Fibroblast of lung (primary cell): ENCODE results near the gene TBC1D23. TPM values are rescaled to one million over a fixed set of nuclear protein-coding genes. Genes with fewer than 3 reads are reported as not detected.

Experiments used
- DNase-seq, 2 donors: peaks; one replicate each; pipeline versions ENCODE4 v3.0.0 to v3.0.0-alpha.2; 2010; ENCODE audit warnings: low read depth in 2 of 2
- H2AFZ ChIP-seq: 2 replicates; pipeline ENCODE4 v1.5.1; 2012; ENCODE audit warnings: low read length, control low read depth, inconsistent platforms
- H3K27ac ChIP-seq: 2 replicates; pipeline ENCODE4 v1.5.1; 2011; ENCODE audit warnings: low read length, control low read depth; ENCODE audit not compliant: insufficient read depth
- H3K27me3 ChIP-seq: 2 replicates; pipeline ENCODE4 v1.5.1; 2011; ENCODE audit warnings: mild to moderate bottlenecking, low read length; ENCODE audit not compliant: control insufficient read depth, insufficient read depth
- H3K36me3 ChIP-seq: 2 replicates; pipeline ENCODE4 v1.5.1; 2011; ENCODE audit warnings: low read length; ENCODE audit not compliant: control insufficient read depth, insufficient read depth
- H3K4me1 ChIP-seq: 2 replicates; pipeline ENCODE4 v1.5.1; 2011; ENCODE audit warnings: low read length; ENCODE audit not compliant: control insufficient read depth, insufficient read depth; ENCODE audit errors: extremely low read depth
- H3K4me2 ChIP-seq: 2 replicates; pipeline ENCODE4 v1.5.1; 2011; ENCODE audit warnings: low read length, control low read depth; ENCODE audit not compliant: insufficient read depth; ENCODE audit errors: extremely low read depth
- H3K4me3 ChIP-seq, 4 experiments: fragments of 200-600 bp in 1 of 4; sonication (generic) in 1 of 4; replicated peaks in 1 of 4; 2 replicates each; pipeline ENCODE4 v1.5.1; 2011 to 2016; ENCODE audit warnings: low read length in 4 of 4, low read depth in 3 of 4, mild to moderate bottlenecking in 3 of 4, control low read depth in 2 of 4, inconsistent platforms in 1 of 4, mixed read lengths in 1 of 4; ENCODE audit not compliant: insufficient read depth in 1 of 4; ENCODE audit errors: control extremely low read depth in 1 of 4
- H3K79me2 ChIP-seq: 2 replicates; pipeline ENCODE4 v1.5.1; 2012; ENCODE audit warnings: mild to moderate bottlenecking, low read length, inconsistent platforms; ENCODE audit not compliant: control insufficient read depth, insufficient read depth
- H3K9ac ChIP-seq: 2 replicates; pipeline ENCODE4 v1.5.1; 2011; ENCODE audit warnings: mild to moderate bottlenecking, low read length, control low read depth; ENCODE audit not compliant: insufficient read depth
- H3K9me3 ChIP-seq: 2 replicates; pipeline ENCODE4 v1.5.1; 2012; ENCODE audit warnings: low read depth, low read length; ENCODE audit not compliant: control insufficient read depth, insufficient read depth
- H4K20me1 ChIP-seq: 2 replicates; pipeline ENCODE4 v1.5.1; 2011; ENCODE audit warnings: low read length; ENCODE audit not compliant: control insufficient read depth, insufficient read depth; ENCODE audit errors: extremely low read depth
- EZH2 ChIP-seq: IDR thresholded peaks from 2 replicates; pipeline ENCODE4 v1.5.1; 2012; ENCODE audit warnings: low read length, control low read depth, mild to moderate bottlenecking; ENCODE audit errors: missing control alignments
- polyA plus RNA-seq, 2 donors: library from polyadenylated mRNA; depleted of rRNA in 1 of 2; stranded (reverse) in 1 of 2; unstranded in 1 of 2; fragments of >200 nt; gene quantifications; 2 replicates each; pipeline ENCODE4 v1.2.1, GENCODE V29; 2011 to 2012; ENCODE audit warnings: missing spikeins in 1 of 2
- total RNA-seq: library from RNA; depleted of rRNA; stranded (reverse); fragments of >200 nt; gene quantifications from 2 replicates; pipeline ENCODE4 v1.2.1, GENCODE V29; 2014
- TF ChIP-seq, protein P1 (sequence below), 2 donors: IDR thresholded peaks in 1 of 2; conservative IDR thresholded peaks in 1 of 2; 1 replicate in 1 of 2; 2 replicates in 1 of 2; pipeline ENCODE4 v1.5.1; 2011 to 2012; ENCODE audit warnings: low read length in 2 of 2, control low read depth in 1 of 2, inconsistent platforms in 1 of 2, low read depth in 1 of 2, mild to moderate bottlenecking in 1 of 2

The TBC1D23 gene
- total and polyA plus RNA-seq, 2 donors (not counting 1 experiment from before 2014, with no cell fraction given): 54.9 to 121 TPM

GRCh38 chr3:100256731-100257151, 4.1 kb upstream of the TBC1D23 start:
- H3K9me3 ChIP-seq: no peaks in the 10 kb centered on the region
- H3K9ac ChIP-seq: no peak overlapping the region
- H3K4me3 ChIP-seq: no peak overlapping the region
- TF ChIP-seq EZH2: no peak
- TF ChIP-seq, protein P1, sequence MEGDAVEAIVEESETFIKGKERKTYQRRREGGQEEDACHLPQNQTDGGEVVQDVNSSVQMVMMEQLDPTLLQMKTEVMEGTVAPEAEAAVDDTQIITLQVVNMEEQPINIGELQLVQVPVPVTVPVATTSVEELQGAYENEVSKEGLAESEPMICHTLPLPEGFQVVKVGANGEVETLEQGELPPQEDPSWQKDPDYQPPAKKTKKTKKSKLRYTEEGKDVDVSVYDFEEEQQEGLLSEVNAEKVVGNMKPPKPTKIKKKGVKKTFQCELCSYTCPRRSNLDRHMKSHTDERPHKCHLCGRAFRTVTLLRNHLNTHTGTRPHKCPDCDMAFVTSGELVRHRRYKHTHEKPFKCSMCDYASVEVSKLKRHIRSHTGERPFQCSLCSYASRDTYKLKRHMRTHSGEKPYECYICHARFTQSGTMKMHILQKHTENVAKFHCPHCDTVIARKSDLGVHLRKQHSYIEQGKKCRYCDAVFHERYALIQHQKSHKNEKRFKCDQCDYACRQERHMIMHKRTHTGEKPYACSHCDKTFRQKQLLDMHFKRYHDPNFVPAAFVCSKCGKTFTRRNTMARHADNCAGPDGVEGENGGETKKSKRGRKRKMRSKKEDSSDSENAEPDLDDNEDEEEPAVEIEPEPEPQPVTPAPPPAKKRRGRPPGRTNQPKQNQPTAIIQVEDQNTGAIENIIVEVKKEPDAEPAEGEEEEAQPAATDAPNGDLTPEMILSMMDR (conservative IDR thresholded peaks at IDR 0.05 in 1 of 2, IDR thresholded peaks at IDR 0.05 in 1 of 2; ENCODE audit: low read depth in 1 of 2, low read length in 2 of 2): no peak
- peaks cover 13% of the 10 kb centered on the region for H3K4me1 ChIP-seq
- no peaks in the 10 kb centered on the region for H3K27me3 ChIP-seq
- no peaks in the 10 kb centered on the region for H3K36me3 ChIP-seq
- H3K4me2 ChIP-seq: no peak overlapping the region
- no peak overlapping the region for H2AFZ ChIP-seq
- H4K20me1 ChIP-seq: no peaks in the 10 kb centered on the region
- peak overlapping the region; percentile 40 for H3K27ac ChIP-seq
- H3K79me2 ChIP-seq: peaks cover 9% of the 10 kb centered on the region
- peak; percentile 36 to 39 for DNase-seq

DNA sequence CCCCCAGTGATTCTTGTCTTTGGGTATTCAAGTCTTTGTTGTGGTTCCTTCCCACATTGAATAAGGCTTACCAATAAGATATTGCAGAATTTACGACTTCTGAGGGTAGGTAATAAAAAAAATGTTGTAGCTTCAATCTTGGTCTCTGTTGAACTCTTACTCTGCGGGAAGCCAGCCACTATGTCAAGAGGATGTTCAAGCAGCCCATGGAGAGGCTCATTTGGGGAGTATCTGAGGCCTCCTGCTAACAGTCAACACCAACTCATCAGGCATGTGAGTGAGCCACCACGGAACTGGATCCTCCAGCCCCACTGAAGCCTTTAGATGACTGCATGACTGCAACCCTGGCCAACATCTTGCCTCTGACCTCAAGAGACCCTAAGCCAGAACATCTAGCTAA, 3.2 kb upstream of the TBC1D23 start:
- H3K27ac ChIP-seq: peak overlapping the region; percentile 40
- H3K36me3 ChIP-seq: no peaks in the 10 kb centered on the region
- no peak overlapping the region for H2AFZ ChIP-seq
- peaks cover 17% of the 10 kb centered on the region for H3K79me2 ChIP-seq
- H3K4me1 ChIP-seq: peaks cover 13% of the 10 kb centered on the region
- DNase-seq: peak in 1 of 2 donors; percentile 49
- no peaks in the 10 kb centered on the region for H3K27me3 ChIP-seq
- TF ChIP-seq, protein P1 (conservative IDR thresholded peaks at IDR 0.05 in 1 of 2, IDR thresholded peaks at IDR 0.05 in 1 of 2; ENCODE audit: low read depth in 1 of 2, low read length in 2 of 2): no peak
- no peak for TF ChIP-seq EZH2
- no peak overlapping the region for H3K4me3 ChIP-seq
- peak overlapping the region; percentile 26 for H3K4me2 ChIP-seq
- H4K20me1 ChIP-seq: no peaks in the 10 kb centered on the region
- H3K9ac ChIP-seq: no peak overlapping the region
- no peaks in the 10 kb centered on the region for H3K9me3 ChIP-seq

- H3K79me2 ChIP-seq: peaks cover 43% of the 10 kb centered on the region
- DNase-seq: peak; percentile 71 to 72
- peak overlapping the region; percentile 45 for H3K9ac ChIP-seq
- H4K20me1 ChIP-seq: no peaks in the 10 kb centered on the region
- peak overlapping the region; percentile 99 for H3K27ac ChIP-seq
- peaks cover 13% of the 10 kb centered on the region for H3K4me1 ChIP-seq
- peak overlapping the region; percentile 76 for H2AFZ ChIP-seq
- H3K4me2 ChIP-seq: peak overlapping the region; percentile 88
- H3K9me3 ChIP-seq: no peaks in the 10 kb centered on the region
- no peaks in the 10 kb centered on the region for H3K27me3 ChIP-seq
- TF ChIP-seq, protein P1 (conservative IDR thresholded peaks at IDR 0.05 in 1 of 2, IDR thresholded peaks at IDR 0.05 in 1 of 2; ENCODE audit: low read depth in 1 of 2, low read length in 2 of 2): peak; percentile 17 to 29
- TF ChIP-seq EZH2: no peak
- no peaks in the 10 kb centered on the region for H3K36me3 ChIP-seq
- H3K4me3 ChIP-seq: peak overlapping the region; percentile 29 to 91 (median 48)
Measured at GRCh38 chr3:100260081-100260684, 609 bp upstream of the TBC1D23 start.
